Body of pancreas (tissue), 4 donors: ENCODE data around the gene AMOTL1.

Source experiments
- POLR2A ChIP-seq, 3 donors: fragments of 450-650 bp; IDR thresholded peaks; one replicate each; pipeline ENCODE4 v1.6.1; 2016; ENCODE audit warnings: antibody characterized with exemption in 3 of 3, mild to moderate bottlenecking in 2 of 3
- TF ChIP-seq, protein P1 (sequence below), 7 experiments: fragments of 450-650 bp in 4 of 7; fragments of 200-600 bp in 3 of 7; sonication (generic) in 3 of 7; IDR thresholded peaks; one replicate each; pipeline ENCODE4 v1.5.1; 2016 to 2019; ENCODE audit warnings: antibody characterized with exemption in 7 of 7

DNA sequence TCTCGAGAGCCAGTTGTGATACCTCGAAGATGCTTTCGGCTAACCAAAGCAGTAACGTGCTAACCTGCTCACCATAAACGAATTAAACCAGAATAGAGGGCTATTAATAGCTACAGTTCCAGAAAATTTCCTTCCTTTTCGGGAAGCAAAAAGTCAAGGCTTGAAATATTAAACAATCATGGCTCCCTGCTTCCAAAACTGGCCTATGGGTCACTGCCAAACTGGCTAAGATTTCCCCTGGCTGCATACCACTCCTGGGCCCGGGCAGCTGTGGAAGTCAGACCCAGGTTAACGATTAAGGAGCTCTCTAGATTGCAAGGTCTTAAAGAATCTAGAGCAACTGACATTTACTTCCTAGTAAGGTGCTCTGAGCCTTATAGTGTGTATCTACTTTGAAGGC, 1.7 kb downstream of the AMOTL1 start:
- TF ChIP-seq, protein P1, sequence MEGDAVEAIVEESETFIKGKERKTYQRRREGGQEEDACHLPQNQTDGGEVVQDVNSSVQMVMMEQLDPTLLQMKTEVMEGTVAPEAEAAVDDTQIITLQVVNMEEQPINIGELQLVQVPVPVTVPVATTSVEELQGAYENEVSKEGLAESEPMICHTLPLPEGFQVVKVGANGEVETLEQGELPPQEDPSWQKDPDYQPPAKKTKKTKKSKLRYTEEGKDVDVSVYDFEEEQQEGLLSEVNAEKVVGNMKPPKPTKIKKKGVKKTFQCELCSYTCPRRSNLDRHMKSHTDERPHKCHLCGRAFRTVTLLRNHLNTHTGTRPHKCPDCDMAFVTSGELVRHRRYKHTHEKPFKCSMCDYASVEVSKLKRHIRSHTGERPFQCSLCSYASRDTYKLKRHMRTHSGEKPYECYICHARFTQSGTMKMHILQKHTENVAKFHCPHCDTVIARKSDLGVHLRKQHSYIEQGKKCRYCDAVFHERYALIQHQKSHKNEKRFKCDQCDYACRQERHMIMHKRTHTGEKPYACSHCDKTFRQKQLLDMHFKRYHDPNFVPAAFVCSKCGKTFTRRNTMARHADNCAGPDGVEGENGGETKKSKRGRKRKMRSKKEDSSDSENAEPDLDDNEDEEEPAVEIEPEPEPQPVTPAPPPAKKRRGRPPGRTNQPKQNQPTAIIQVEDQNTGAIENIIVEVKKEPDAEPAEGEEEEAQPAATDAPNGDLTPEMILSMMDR (IDR thresholded peaks at IDR 0.05), result no peak
- no peak for TF ChIP-seq POLR2A (IDR thresholded peaks at IDR 0.05)
